HepG2 (cell line): Measurements from ENCODE around the gene IGSF21. TPM values are rescaled to one million over a fixed set of nuclear protein-coding genes. Genes with fewer than 3 reads are reported as not detected.

Experiments
- ATAC-seq: fragments of 200-7000 bp; cut with Tn5 transposase; 3 replicates; pipeline ENCODE4 v1.9.1; 2020; ENCODE audit warnings: mild to moderate bottlenecking, moderate library complexity
- BruUV-seq: library from RNA; stranded (reverse); fragments of 400-500 nt; replicated peaks from 2 replicates; lab custom pipeline; 2021; lab: Mats Ljungman, UMichigan
- CTCF ChIA-PET: fragments of 300-600 bp; formaldehyde crosslinking; extraction: SDS; loops from one replicate; lab custom pipeline; 2021; ENCODE audit warnings: low total read pairs, inconsistent platforms, low intra/inter-chr PET ratio; lab: Yijun Ruan, JAX
- POLR2A ChIA-PET: fragments of 350-600 bp; sonication (Branson Sonifier 250); formaldehyde crosslinking; loops from one replicate; lab custom pipeline; 2020; ENCODE audit warnings: antibody characterized with exemption, inconsistent platforms; lab: Yijun Ruan, JAX
- DNase-seq: peaks from one replicate; pipeline ENCODE4 v3.0.0-alpha.2; 2015; ENCODE audit warnings: low spot score
- FAIRE-seq: peaks from 3 replicates; lab custom pipeline; 2011; peaks lifted over from hg19 to GRCh38; lab: Jason Lieb, UNC
- H2AFZ ChIP-seq: one replicate; pipeline ENCODE4 v1.6.1; 2011; ENCODE audit warnings: low read length, inconsistent platforms
- H3K27ac ChIP-seq: fragments of 300-600 bp; 3 replicates; pipeline ENCODE4 v1.8.0; 2011; ENCODE audit warnings: mixed run types, mild to moderate bottlenecking, mixed read lengths, low read length, inconsistent platforms; ENCODE audit not compliant: insufficient read depth; ENCODE audit errors: extremely low read length
- H3K27me3 ChIP-seq, 2 experiments: fragments of 200-600 bp in 1 of 2; 2 replicates in 1 of 2; 3 replicates in 1 of 2; pipeline versions ENCODE4 v1.6.0 to v1.8.0; 2011; ENCODE audit warnings: low read length in 2 of 2, mild to moderate bottlenecking in 2 of 2, moderate library complexity in 2 of 2, inconsistent platforms in 1 of 2; ENCODE audit not compliant: insufficient read depth in 2 of 2, control insufficient read depth in 1 of 2
- H3K36me3 ChIP-seq, 2 experiments: fragments of 200-600 bp in 1 of 2; replicated peaks in 1 of 2; 2 replicates in 1 of 2; 3 replicates in 1 of 2; pipeline versions ENCODE4 v1.5.1 to v1.8.0; 2011; ENCODE audit warnings: low read length in 2 of 2, inconsistent platforms in 1 of 2; ENCODE audit not compliant: insufficient read depth in 2 of 2, control insufficient read depth in 1 of 2
- H3K4me1 ChIP-seq: 2 replicates; pipeline ENCODE4 v1.5.1; 2012; ENCODE audit warnings: low read length, inconsistent platforms; ENCODE audit not compliant: insufficient read depth
- H3K4me2 ChIP-seq: 2 replicates; pipeline ENCODE4 v1.6.0; 2011; ENCODE audit warnings: low read depth, low read length, inconsistent platforms
- H3K4me3 ChIP-seq, 3 experiments: fragments of 200-600 bp in 1 of 3; sonication (generic), shearing (Covaris generic) in 1 of 3; replicated peaks in 1 of 3; 2 replicates each; pipeline ENCODE4 v1.5.1; 2011 to 2016; ENCODE audit warnings: low read length in 3 of 3, inconsistent platforms in 2 of 3, low read depth in 2 of 3, mild to moderate bottlenecking in 2 of 3, control low read depth in 1 of 3, mixed read lengths in 1 of 3; ENCODE audit not compliant: insufficient read depth in 1 of 3
- H3K79me2 ChIP-seq: one replicate; pipeline ENCODE4 v1.6.1; 2011; ENCODE audit warnings: low read length, inconsistent platforms; ENCODE audit not compliant: insufficient read depth
- H3K9ac ChIP-seq: 2 replicates; pipeline ENCODE4 v1.6.0; 2011; ENCODE audit warnings: mild to moderate bottlenecking, low read depth, low read length, inconsistent platforms; ENCODE audit not compliant: insufficient read depth
- H3K9me3 ChIP-seq: 2 replicates; pipeline ENCODE4 v1.5.1; 2012; ENCODE audit warnings: mild to moderate bottlenecking, low read length
- H4K20me1 ChIP-seq: 2 replicates; pipeline ENCODE4 v1.6.0; 2011; ENCODE audit warnings: inconsistent platforms, mild to moderate bottlenecking, low read length, moderate library complexity; ENCODE audit not compliant: insufficient read depth
- NR1H2 ChIP-seq: sonication (generic); formaldehyde crosslinking; IDR thresholded peaks from 2 replicates; pipeline ENCODE4 v1.8.1; 2022; ENCODE audit warnings: low read depth, missing genetic modification reagents, borderline replicate concordance
- PAWR ChIP-seq: sonication (generic); formaldehyde crosslinking; IDR thresholded peaks from 2 replicates; pipeline ENCODE4 v1.4.0; 2020; ENCODE audit warnings: missing genetic modification reagents, mild to moderate bottlenecking, borderline replicate concordance
- TAF15 ChIP-seq: fragments of 200-400 bp; formaldehyde crosslinking; IDR thresholded peaks from one replicate; pipeline ENCODE4 v1.6.1; 2018; ENCODE audit warnings: mild to moderate bottlenecking, low read depth, low read length; ENCODE audit not compliant: poor library complexity, severe bottlenecking
- ZFX ChIP-seq: sonication (generic); formaldehyde crosslinking; IDR thresholded peaks from 2 replicates; pipeline ENCODE4 v1.4.0; 2020; ENCODE audit warnings: mild to moderate bottlenecking, low read depth, missing genetic modification reagents, moderate library complexity
- ZNF124 ChIP-seq: sonication (generic); formaldehyde crosslinking; IDR thresholded peaks from 2 replicates; pipeline ENCODE4 v1.4.0; 2020; ENCODE audit warnings: missing genetic modification reagents
- ZNF24 ChIP-seq: fragments of 450-650 bp; IDR thresholded peaks from 2 replicates; pipeline ENCODE4 v1.6.1; 2017; ENCODE audit warnings: antibody characterized with exemption, mild to moderate bottlenecking
- WGBS: methylation state at CpG from one replicate; pipeline ENCODE4 v1.1.6; 2017; ENCODE audit warnings: low lambda C conversion rate; 5-methylcytosine and 5-hydroxymethylcytosine counted together
- in situ Hi-C: cut with HindIII; loops from 2 replicates; pipeline ENCODE4 v1.10.0; 2017; ENCODE audit warnings: low pct_unique_long_range_greater_than_20kb; ENCODE audit not compliant: extremely low pct_ligation_motif_present
- intact Hi-C: fragments of 100-400 bp; cut with micrococcal nuclease; formaldehyde crosslinking; loops from one replicate; pipeline ENCODE4 v1.10.0; 2022; ENCODE audit not compliant: unreplicated experiment
- polyA plus RNA-seq, 8 experiments: library from polyadenylated mRNA; depleted of rRNA in 3 of 8; stranded (reverse) in 7 of 8; unstranded in 1 of 8; fragments of >200 nt; fragmentation: Illumina TruSeq in 4 of 8; extraction: Trizol in 4 of 8; gene quantifications; 2 replicates each; pipeline versions ENCODE4 v1.2.1 to v1.2.3, GENCODE V29; 2011 to 2016; ENCODE audit warnings: low read depth in 4 of 8, missing spikeins in 1 of 8, mixed read lengths in 1 of 8; ENCODE audit not compliant: insufficient read depth in 1 of 8
- total RNA-seq, 5 experiments: library from RNA; depleted of rRNA; stranded (reverse); fragments of >200 nt; fragmentation: Illumina TruSeq; extraction: Trizol; gene quantifications; 2 replicates each; pipeline ENCODE4 v1.2.3, GENCODE V29; 2016; ENCODE audit warnings: low read depth in 1 of 5
- TF ChIP-seq, protein P1 (sequence below): sonication (generic); formaldehyde crosslinking; IDR thresholded peaks from 2 replicates; pipeline ENCODE4 v1.5.1; 2020; ENCODE audit warnings: mild to moderate bottlenecking, missing genetic modification reagents, moderate library complexity
- TF ChIP-seq, protein P2 (sequence below): IDR thresholded peaks from 2 replicates; pipeline ENCODE4 v1.6.1; 2016; ENCODE audit warnings: mild to moderate bottlenecking, missing biosample characterization, missing genetic modification reagents
- TF ChIP-seq, protein P3 (sequence below): sonication (generic); formaldehyde crosslinking; IDR thresholded peaks from 2 replicates; pipeline ENCODE4 v1.4.0; 2020; ENCODE audit warnings: mild to moderate bottlenecking, missing genetic modification reagents, borderline replicate concordance
- TF ChIP-seq, protein P4 (sequence below): IDR thresholded peaks from 2 replicates; pipeline ENCODE4 v1.6.1; 2016
- TF ChIP-seq, protein P5 (sequence below): sonication (generic); formaldehyde crosslinking; IDR thresholded peaks from 2 replicates; pipeline ENCODE4 v1.4.0; 2020; ENCODE audit warnings: low read depth, mild to moderate bottlenecking, missing genetic modification reagents

IGSF21 gene
- total and polyA plus RNA-seq, 2 of the 13 experiments (the other 11 are each of a cell fraction or from before 2014, with no cell fraction given), result not detected

DNA sequence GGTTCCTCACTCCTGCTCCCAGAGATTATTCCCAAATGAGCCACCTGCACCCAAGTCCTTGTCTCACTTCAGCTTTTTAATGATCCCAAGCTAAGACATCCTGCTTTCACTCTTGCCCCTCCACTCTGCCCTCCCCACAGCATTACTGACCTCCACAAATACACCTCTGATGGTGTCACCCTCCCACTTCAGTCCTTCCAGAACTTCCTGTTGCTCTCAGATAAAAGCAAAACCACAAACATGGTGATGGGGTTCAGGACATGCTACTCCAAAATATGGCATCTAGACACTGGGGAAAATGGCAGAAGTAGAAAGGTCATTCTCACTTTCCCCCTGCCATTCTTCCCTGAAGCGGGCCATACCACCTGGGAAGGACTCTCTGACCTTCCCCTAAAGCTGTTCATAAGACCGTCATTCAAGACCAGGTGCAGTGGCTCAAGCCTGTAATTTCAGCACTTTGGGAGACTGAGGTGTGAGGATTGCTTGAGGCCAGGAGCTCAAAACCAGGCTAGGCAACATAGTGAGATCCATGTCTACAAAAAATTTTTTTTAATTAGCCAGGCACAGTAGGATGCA is 307.4 kb downstream of the IGSF21 start:
- Histone ChIP-seq H3K36me3 (no peaks in the 10 kb centered on the region), H3K9ac (no peak overlapping the region), H3K79me2 (no peaks in the 10 kb centered on the region), H3K27me3 (no peaks in the 10 kb centered on the region; a peak in 1 of 5 replicates), H3K4me1 (no peaks in the 10 kb centered on the region), H3K4me3 (no peak overlapping the region), H3K4me2 (no peak overlapping the region), H3K27ac (no peak overlapping the region), H3K9me3 (peaks cover 11% of the 10 kb centered on the region; the same call in 1 of the 2 replicates), H2AFZ (no peak overlapping the region), H4K20me1 (no peaks in the 10 kb centered on the region)
- FAIRE-seq (no peak), DNase-seq (no peak), ATAC-seq (no peak)
- in situ Hi-C loops, result no loop called here
- no TSS peak for BruUV-seq
- ChIA-PET POLR2A (no interaction called here), CTCF (no interaction called here)
- intact Hi-C loops, result no loop called here
- WGBS, result 0% methylated on average over 2 of the region's 2 CpGs
- TF ChIP-seq, protein P1, sequence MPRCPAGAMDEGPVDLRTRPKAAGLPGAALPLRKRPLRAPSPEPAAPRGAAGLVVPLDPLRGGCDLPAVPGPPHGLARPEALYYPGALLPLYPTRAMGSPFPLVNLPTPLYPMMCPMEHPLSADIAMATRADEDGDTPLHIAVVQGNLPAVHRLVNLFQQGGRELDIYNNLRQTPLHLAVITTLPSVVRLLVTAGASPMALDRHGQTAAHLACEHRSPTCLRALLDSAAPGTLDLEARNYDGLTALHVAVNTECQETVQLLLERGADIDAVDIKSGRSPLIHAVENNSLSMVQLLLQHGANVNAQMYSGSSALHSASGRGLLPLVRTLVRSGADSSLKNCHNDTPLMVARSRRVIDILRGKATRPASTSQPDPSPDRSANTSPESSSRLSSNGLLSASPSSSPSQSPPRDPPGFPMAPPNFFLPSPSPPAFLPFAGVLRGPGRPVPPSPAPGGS (CRISPR knock-in tag), result no peak
- TF ChIP-seq ZNF124 (CRISPR knock-in tag), result no peak
- TF ChIP-seq, protein P2, sequence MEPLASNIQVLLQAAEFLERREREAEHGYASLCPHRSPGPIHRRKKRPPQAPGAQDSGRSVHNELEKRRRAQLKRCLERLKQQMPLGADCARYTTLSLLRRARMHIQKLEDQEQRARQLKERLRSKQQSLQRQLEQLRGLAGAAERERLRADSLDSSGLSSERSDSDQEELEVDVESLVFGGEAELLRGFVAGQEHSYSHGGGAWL, result no peak
- TF ChIP-seq, protein P3, sequence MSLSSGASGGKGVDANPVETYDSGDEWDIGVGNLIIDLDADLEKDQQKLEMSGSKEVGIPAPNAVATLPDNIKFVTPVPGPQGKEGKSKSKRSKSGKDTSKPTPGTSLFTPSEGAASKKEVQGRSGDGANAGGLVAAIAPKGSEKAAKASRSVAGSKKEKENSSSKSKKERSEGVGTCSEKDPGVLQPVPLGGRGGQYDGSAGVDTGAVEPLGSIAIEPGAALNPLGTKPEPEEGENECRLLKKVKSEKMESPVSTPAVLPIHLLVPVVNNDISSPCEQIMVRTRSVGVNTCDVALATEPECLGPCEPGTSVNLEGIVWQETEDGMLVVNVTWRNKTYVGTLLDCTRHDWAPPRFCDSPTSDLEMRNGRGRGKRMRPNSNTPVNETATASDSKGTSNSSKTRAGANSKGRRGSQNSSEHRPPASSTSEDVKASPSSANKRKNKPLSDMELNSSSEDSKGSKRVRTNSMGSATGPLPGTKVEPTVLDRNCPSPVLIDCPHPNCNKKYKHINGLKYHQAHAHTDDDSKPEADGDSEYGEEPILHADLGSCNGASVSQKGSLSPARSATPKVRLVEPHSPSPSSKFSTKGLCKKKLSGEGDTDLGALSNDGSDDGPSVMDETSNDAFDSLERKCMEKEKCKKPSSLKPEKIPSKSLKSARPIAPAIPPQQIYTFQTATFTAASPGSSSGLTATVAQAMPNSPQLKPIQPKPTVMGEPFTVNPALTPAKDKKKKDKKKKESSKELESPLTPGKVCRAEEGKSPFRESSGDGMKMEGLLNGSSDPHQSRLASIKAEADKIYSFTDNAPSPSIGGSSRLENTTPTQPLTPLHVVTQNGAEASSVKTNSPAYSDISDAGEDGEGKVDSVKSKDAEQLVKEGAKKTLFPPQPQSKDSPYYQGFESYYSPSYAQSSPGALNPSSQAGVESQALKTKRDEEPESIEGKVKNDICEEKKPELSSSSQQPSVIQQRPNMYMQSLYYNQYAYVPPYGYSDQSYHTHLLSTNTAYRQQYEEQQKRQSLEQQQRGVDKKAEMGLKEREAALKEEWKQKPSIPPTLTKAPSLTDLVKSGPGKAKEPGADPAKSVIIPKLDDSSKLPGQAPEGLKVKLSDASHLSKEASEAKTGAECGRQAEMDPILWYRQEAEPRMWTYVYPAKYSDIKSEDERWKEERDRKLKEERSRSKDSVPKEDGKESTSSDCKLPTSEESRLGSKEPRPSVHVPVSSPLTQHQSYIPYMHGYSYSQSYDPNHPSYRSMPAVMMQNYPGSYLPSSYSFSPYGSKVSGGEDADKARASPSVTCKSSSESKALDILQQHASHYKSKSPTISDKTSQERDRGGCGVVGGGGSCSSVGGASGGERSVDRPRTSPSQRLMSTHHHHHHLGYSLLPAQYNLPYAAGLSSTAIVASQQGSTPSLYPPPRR (CRISPR knock-in tag), result no peak
- TF ChIP-seq ZFX (CRISPR knock-in tag), result no peak
- no peak for TF ChIP-seq ZNF24
- TF ChIP-seq NR1H2, result no peak
- no peak for TF ChIP-seq TAF15
- TF ChIP-seq, protein P4, sequence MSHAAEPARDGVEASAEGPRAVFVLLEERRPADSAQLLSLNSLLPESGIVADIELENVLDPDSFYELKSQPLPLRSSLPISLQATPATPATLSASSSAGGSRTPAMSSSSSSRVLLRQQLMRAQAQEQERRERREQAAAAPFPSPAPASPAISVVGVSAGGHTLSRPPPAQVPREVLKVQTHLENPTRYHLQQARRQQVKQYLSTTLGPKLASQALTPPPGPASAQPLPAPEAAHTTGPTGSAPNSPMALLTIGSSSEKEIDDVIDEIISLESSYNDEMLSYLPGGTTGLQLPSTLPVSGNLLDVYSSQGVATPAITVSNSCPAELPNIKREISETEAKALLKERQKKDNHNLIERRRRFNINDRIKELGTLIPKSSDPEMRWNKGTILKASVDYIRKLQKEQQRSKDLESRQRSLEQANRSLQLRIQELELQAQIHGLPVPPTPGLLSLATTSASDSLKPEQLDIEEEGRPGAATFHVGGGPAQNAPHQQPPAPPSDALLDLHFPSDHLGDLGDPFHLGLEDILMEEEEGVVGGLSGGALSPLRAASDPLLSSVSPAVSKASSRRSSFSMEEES (CRISPR knock-in tag), result no peak
- TF ChIP-seq PAWR (CRISPR knock-in tag), result no peak
- TF ChIP-seq, protein P5, sequence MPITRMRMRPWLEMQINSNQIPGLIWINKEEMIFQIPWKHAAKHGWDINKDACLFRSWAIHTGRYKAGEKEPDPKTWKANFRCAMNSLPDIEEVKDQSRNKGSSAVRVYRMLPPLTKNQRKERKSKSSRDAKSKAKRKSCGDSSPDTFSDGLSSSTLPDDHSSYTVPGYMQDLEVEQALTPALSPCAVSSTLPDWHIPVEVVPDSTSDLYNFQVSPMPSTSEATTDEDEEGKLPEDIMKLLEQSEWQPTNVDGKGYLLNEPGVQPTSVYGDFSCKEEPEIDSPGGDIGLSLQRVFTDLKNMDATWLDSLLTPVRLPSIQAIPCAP (CRISPR knock-in tag), result no peak
